Renal cortical epithelial cell (primary cell): Measurements from ENCODE around the gene C3orf85. TPM values are rescaled to one million over a fixed set of nuclear protein-coding genes. Genes with fewer than 3 reads are reported as not detected.

Source experiments
- DNase-seq: peaks from one replicate; pipeline ENCODE4 v3.0.0-alpha.2; 2011; ENCODE audit warnings: low read depth
- total RNA-seq: library from RNA; depleted of rRNA; stranded (reverse); fragments of >200 nt; gene quantifications from 2 replicates; pipeline ENCODE4 v1.2.3, GENCODE V29; 2014

The C3orf85 gene
- total RNA-seq, 1 donor from 2014 or later = not detected

- DNase-seq = no peak
Measured at GRCh38 chr3:109152320-109152719, 15.8 kb downstream of the C3orf85 start.

GRCh38 chr3:109154979-109155378, 18.5 kb downstream of the C3orf85 start:
- peak; percentile 88 for DNase-seq

GRCh38 chr3:109155828-109156227, 19.3 kb downstream of the C3orf85 start:
- DNase-seq = peak; percentile 79

- DNase-seq = peak; percentile 79
Measured at GRCh38 chr3:109161487-109162123, 25.1 kb downstream of the C3orf85 start.

DNA sequence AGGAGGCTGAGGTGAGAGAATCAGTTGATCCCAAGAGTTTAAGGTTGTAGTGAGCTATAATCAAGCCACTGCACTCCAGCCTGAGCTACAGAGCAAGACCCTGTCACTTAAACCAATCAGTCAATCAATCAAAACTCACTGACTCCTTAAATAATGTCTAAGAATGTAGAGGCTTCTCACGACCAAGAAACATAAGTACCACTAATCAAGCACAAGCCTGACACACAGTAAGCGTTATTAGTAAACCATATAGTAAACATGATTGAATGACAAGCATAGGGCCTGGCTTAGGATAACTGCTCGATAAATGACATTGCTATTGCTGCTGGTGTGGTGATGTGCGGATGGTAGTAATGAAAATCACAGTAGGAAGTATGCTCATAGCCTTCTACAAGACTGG, 29.4 kb downstream of the C3orf85 start:
- DNase-seq = no peak

DNA sequence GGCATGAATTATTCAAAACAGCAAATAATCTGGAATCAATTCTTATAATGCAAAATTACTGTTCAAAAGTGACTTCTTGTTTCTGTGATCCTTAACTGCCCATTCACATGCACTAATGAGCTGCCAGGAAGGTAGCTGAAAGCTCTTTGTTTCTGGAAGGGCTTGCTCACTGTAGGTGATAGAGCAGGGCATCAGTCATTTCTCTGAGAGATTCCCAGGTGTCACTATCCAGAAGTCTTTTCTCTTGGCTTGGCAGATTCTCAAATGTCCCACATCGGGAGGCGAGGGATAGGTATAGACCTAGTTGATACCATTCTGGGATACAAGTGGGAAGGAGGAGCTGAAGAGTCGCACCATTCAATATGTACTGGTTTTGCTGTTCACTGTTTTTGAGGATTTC, 35.0 kb downstream of the C3orf85 start:
- no peak for DNase-seq

DNA sequence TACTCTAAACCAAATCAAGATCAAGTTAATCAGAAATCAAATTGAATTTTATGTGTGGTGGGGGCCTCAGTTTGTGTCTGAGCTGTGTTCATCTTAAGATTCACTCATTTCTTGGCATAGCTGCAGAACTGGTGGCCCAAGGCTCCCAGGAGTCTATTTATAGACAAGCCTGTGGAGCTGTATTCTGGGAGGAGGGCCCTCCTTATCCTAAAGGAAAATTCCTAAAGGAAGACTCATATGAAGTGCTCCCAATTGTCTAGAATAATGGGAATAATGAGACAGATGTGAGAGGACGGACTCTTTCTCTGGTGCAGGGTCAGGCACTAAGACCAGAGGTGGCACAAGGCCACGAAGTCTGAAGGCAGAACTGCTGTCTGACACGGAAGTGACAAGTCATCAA, 38.9 kb downstream of the C3orf85 start:
- DNase-seq = no peak

- no peak for DNase-seq
Measured at GRCh38 chr3:109176726-109177125, 40.2 kb downstream of the C3orf85 start.

GRCh38 chr3:109177908-109178307, 41.4 kb downstream of the C3orf85 start:
- DNase-seq = peak; percentile 94

GRCh38 chr3:109178708-109179107, 42.2 kb downstream of the C3orf85 start:
- peak; percentile 36 for DNase-seq

DNA sequence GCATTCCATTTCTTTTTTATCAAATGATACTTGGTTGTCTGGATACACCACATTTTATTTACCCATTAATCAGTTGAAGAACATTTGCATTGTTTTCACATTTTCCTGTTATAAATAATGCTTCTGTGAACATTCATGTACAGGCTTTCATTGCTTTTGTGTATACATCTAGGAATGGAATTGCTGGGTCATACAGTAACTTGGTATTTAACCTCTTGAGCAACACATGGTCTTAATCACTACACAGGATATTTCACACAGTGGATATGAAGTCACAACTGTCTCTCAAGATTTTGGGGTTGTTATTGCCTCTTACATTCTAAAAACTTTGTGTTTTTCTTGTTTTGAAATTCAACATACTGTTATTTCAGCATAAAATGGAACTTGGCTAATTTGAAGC, 48.2 kb downstream of the C3orf85 start:
- peak; percentile 60 for DNase-seq

DNA sequence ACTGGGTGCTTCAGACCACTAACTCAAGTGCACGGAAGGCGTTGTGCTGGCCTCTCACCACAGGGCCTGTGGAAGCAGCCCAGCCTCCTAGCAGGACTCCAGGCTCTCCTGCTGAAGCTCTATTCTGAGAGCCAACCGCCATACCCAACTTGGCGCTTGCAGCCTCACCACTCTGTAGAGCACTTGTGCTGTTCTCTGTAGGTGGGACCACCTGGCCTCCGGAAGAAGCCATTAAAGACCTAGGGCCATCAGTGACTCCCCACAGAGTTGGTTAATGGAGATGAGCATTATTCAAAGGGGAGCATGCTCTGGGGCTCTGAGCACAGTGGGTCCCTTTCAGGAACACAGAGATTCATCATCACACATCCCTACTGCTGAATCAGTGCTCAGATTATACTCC, 50.9 kb downstream of the C3orf85 start:
- DNase-seq = no peak

DNA sequence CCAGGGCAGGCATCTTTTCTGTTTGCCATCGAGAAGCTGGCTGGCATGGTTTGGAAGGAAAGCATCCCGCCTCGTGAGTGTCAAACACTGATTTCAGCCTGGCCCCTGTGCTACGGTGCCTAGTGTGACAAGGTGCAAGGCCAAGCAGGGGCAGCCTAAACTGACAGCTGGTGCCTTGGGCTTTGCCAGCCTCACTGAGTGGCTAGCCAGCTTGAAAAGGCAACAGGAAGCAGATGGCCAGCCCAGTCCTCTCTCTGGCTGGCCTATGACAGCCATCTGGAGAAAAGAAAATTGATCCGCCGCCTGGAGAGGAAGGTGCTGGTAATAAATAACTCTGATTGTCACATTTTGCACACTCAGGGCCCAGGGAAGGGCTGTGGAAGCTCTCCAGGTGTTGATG, 52.2 kb downstream of the C3orf85 start:
- DNase-seq = no peak

- peak; percentile 61 for DNase-seq
Measured at GRCh38 chr3:109191421-109191820, 54.9 kb downstream of the C3orf85 start.

GRCh38 chr3:109195815-109196214, 59.3 kb downstream of the C3orf85 start:
- DNase-seq = peak; percentile 85

Other genes with a start within 250 kb of the C3orf85 start
- 1.4 and 3.9 TPM in 2 replicates for gene GUCA1C, start 182.8 kb upstream of the C3orf85 start, total RNA-seq
- gene MORC1, start 18.6 kb upstream of the C3orf85 start, total RNA-seq = under 0.01 and 0.05 TPM in 2 replicates
- gene DPPA2, start 179.8 kb downstream of the C3orf85 start, total RNA-seq = 0.35 TPM in 1 of 2 replicates, not detected in the other
- not detected in 2 replicates for gene DPPA4, start 200.8 kb downstream of the C3orf85 start, total RNA-seq